ENCODE results near the gene CTNND2.
"Not testable (repeated sequence)": the region's sequence is repeated elsewhere in the genome, so short reads cannot be mapped to it uniquely, and the experiment has no call there.

Gene CTNND2

DNA sequence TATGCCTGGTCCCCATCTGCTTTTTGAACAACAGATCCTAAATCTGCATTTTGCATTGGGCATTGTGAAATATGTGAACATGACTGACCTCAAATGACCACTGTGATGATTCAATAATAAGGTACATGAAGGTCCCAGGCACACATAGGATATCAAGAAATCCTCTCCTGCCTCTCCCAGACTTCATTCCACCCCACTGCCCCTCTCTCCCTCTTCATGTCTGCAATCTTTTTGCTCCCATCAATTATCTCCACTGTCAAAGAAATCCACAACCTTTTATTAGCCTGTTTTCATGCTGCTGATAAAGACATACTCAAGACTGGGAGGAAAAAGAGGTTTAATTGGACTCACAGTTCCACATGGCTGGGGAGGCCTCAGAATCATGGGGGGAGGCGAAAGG lies 476.7 kb downstream of the CTNND2 start:
- Histone ChIP-seq H3K9me3 (ENCODE audit: control extremely low read depth in 1 of 5, control insufficient read depth in 4 of 5, insufficient read depth in 2 of 5, low read depth in 1 of 5, low read length in 4 of 5) (no peaks in the 10 kb centered on the region), H3K36me3 (ENCODE audit: control insufficient read depth in 4 of 4, insufficient read depth in 4 of 4, low read length in 3 of 4) (no peaks in the 10 kb centered on the region), H3K4me3 (ENCODE audit: control insufficient read depth in 1 of 7, extremely low read depth in 1 of 7, insufficient read depth in 4 of 7, low read depth in 2 of 7, low read length in 6 of 7) (no peak overlapping the region), H3K27ac (ENCODE audit: insufficient read depth in 1 of 2, low read depth in 1 of 2, low read length in 2 of 2, poor library complexity in 1 of 2, severe bottlenecking in 2 of 2) (no peak overlapping the region), H3K27me3 (replicated peaks in 2 of 5; ENCODE audit: control insufficient read depth in 4 of 5, insufficient read depth in 5 of 5, low read length in 4 of 5) (peaks cover 0 to 2% (median 0%) of the 10 kb centered on the region in 5 experiments), H3K4me1 (ENCODE audit: control extremely low read depth in 1 of 4, control insufficient read depth in 4 of 4, insufficient read depth in 4 of 4, low read length in 3 of 4) (no peaks in the 10 kb centered on the region)
- no peak for DNase-seq
- CTCF ChIA-PET: no interaction called here
- POLR2A ChIA-PET: no interaction called here
- WGBS (ENCODE audit: insufficient coverage): 100% methylated on average over 1 of the region's 1 CpG

DNA sequence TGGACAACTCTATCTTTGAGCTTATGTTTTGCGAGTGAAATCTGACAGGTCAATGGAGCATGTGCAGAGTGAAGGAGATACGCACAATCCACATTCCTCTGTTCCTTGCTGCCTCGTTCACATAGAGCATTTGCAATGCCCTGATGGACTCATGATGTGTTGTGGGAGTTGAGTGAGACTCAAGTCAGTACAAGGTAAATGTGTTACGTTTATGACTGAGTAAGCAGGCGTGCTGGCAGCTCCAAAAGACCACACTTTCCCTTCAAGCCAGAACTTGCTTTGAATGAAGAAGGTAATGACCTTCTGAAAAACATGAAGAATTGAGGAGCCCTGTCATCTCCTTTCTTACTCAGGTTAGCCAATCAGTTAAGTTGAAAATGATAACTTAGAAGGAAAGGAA lies 477.8 kb downstream of the CTNND2 start:
- peaks cover 0 to 2% (median 0%) of the 10 kb centered on the region in 5 experiments for H3K27me3 ChIP-seq (replicated peaks in 2 of 5; ENCODE audit: control insufficient read depth in 4 of 5, insufficient read depth in 5 of 5, low read length in 4 of 5)
- POLR2A ChIA-PET: no interaction called here
- 100% methylated on average over 3 of the region's 5 CpGs for WGBS (ENCODE audit: insufficient coverage)
- H3K4me3 ChIP-seq (ENCODE audit: control insufficient read depth in 1 of 7, extremely low read depth in 1 of 7, insufficient read depth in 4 of 7, low read depth in 2 of 7, low read length in 6 of 7): no peak overlapping the region
- CTCF ChIA-PET: no interaction called here
- H3K27ac ChIP-seq (ENCODE audit: insufficient read depth in 1 of 2, low read depth in 1 of 2, low read length in 2 of 2, poor library complexity in 1 of 2, severe bottlenecking in 2 of 2): no peak overlapping the region
- H3K9me3 ChIP-seq (ENCODE audit: control extremely low read depth in 1 of 5, control insufficient read depth in 4 of 5, insufficient read depth in 2 of 5, low read depth in 1 of 5, low read length in 4 of 5): no peaks in the 10 kb centered on the region
- H3K4me1 ChIP-seq (ENCODE audit: control extremely low read depth in 1 of 4, control insufficient read depth in 4 of 4, insufficient read depth in 4 of 4, low read length in 3 of 4): no peaks in the 10 kb centered on the region
- H3K36me3 ChIP-seq (ENCODE audit: control insufficient read depth in 4 of 4, insufficient read depth in 4 of 4, low read length in 3 of 4): no peaks in the 10 kb centered on the region
- no peak for DNase-seq

DNA sequence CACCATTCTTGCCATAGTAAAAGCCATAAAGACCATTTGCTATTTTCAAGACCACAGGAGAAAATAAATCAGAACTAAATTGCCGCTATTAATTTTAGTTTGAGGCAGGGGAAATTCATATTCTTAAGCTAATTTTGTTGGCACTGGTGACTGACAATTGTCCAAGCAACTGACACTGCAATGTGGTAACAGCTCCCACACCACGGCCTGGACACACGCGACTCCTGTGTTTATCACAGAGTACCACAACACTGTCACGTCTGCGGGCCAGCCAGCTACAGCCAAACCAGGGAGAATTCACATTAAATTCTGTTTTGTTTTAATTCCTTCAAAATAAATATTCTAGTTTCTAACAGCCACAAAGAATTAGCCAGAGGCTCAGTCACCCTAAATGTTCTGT lies 481.9 kb downstream of the CTNND2 start:
- no peaks in the 10 kb centered on the region for H3K4me1 ChIP-seq (ENCODE audit: control extremely low read depth in 1 of 4, control insufficient read depth in 4 of 4, insufficient read depth in 4 of 4, low read length in 3 of 4)
- CTCF ChIA-PET: interaction anchor here (1.6 kb wide), 1 partner anchor 36 kb away, joined by 3 read pairs; no protein-coding TSS in a partner anchor
- WGBS (ENCODE audit: insufficient coverage): 94% methylated on average over 6 of the region's 6 CpGs
- no peak overlapping the region for H3K4me3 ChIP-seq (ENCODE audit: control insufficient read depth in 1 of 7, extremely low read depth in 1 of 7, insufficient read depth in 4 of 7, low read depth in 2 of 7, low read length in 6 of 7)
- no peak overlapping the region for H3K27ac ChIP-seq (ENCODE audit: insufficient read depth in 1 of 2, low read depth in 1 of 2, low read length in 2 of 2, poor library complexity in 1 of 2, severe bottlenecking in 2 of 2)
- POLR2A ChIA-PET: no interaction called here
- no peak for DNase-seq
- peaks cover 0 to 4% (median 0%) of the 10 kb centered on the region in 5 experiments for H3K9me3 ChIP-seq (ENCODE audit: control extremely low read depth in 1 of 5, control insufficient read depth in 4 of 5, insufficient read depth in 2 of 5, low read depth in 1 of 5, low read length in 4 of 5)
- H3K36me3 ChIP-seq (ENCODE audit: control insufficient read depth in 4 of 4, insufficient read depth in 4 of 4, low read length in 3 of 4): no peaks in the 10 kb centered on the region
- no peaks in the 10 kb centered on the region for H3K27me3 ChIP-seq (replicated peaks in 2 of 5; ENCODE audit: control insufficient read depth in 4 of 5, insufficient read depth in 5 of 5, low read length in 4 of 5)

DNA sequence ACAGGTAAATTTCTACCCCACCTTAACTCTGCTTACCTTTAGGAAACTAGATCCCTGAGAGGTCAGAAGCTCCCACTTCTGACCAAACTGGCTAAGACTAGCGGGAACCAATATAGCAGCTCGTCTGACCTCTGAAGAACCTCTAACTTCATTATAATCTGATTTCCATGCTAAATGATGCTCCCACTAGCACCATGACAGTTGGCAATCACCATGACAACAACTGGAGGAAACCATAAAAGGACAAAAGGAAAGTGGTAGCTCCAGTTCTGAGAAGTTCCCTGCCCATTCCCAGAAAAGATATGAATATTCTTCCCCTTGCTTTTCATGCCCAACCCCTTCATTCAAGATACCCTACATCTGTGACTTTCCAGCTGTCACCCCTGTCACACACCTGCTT lies 483.3 kb downstream of the CTNND2 start:
- no peaks in the 10 kb centered on the region for H3K4me1 ChIP-seq (ENCODE audit: control extremely low read depth in 1 of 4, control insufficient read depth in 4 of 4, insufficient read depth in 4 of 4, low read length in 3 of 4)
- ChIA-PET CTCF (interaction anchor here (0.9 to 1.6 kb wide), 2 partner anchors 35 to 36 kb away, joined by 3 read pairs; no protein-coding TSS in a partner anchor), POLR2A (no interaction called here)
- WGBS (ENCODE audit: insufficient coverage): 100% methylated on average over 1 of the region's 2 CpGs
- H3K36me3 ChIP-seq (ENCODE audit: control insufficient read depth in 4 of 4, insufficient read depth in 4 of 4, low read length in 3 of 4): no peaks in the 10 kb centered on the region
- DNase-seq: no peak
- H3K4me3 ChIP-seq (ENCODE audit: control insufficient read depth in 1 of 7, extremely low read depth in 1 of 7, insufficient read depth in 4 of 7, low read depth in 2 of 7, low read length in 6 of 7): no peak overlapping the region
- H3K9me3 ChIP-seq (ENCODE audit: control extremely low read depth in 1 of 5, control insufficient read depth in 4 of 5, insufficient read depth in 2 of 5, low read depth in 1 of 5, low read length in 4 of 5): peaks cover 0 to 5% (median 0%) of the 10 kb centered on the region in 5 experiments
- H3K27me3 ChIP-seq (replicated peaks in 2 of 5; ENCODE audit: control insufficient read depth in 4 of 5, insufficient read depth in 5 of 5, low read length in 4 of 5): no peaks in the 10 kb centered on the region
- no peak overlapping the region for H3K27ac ChIP-seq (ENCODE audit: insufficient read depth in 1 of 2, low read depth in 1 of 2, low read length in 2 of 2, poor library complexity in 1 of 2, severe bottlenecking in 2 of 2)

GRCh38 chr5:11415751-11416150 lies 488.5 kb downstream of the CTNND2 start:
- Histone ChIP-seq H3K4me3 (ENCODE audit: control insufficient read depth in 1 of 7, extremely low read depth in 1 of 7, insufficient read depth in 4 of 7, low read depth in 2 of 7, low read length in 6 of 7) (no peak overlapping the region), H3K9me3 (ENCODE audit: control extremely low read depth in 1 of 5, control insufficient read depth in 4 of 5, insufficient read depth in 2 of 5, low read depth in 1 of 5, low read length in 4 of 5) (peaks cover 0 to 5% (median 0%) of the 10 kb centered on the region in 5 experiments), H3K27me3 (replicated peaks in 2 of 5; ENCODE audit: control insufficient read depth in 4 of 5, insufficient read depth in 5 of 5, low read length in 4 of 5) (no peaks in the 10 kb centered on the region), H3K27ac (ENCODE audit: insufficient read depth in 1 of 2, low read depth in 1 of 2, low read length in 2 of 2, poor library complexity in 1 of 2, severe bottlenecking in 2 of 2) (no peak overlapping the region), H3K36me3 (ENCODE audit: control insufficient read depth in 4 of 4, insufficient read depth in 4 of 4, low read length in 3 of 4) (no peaks in the 10 kb centered on the region), H3K4me1 (ENCODE audit: control extremely low read depth in 1 of 4, control insufficient read depth in 4 of 4, insufficient read depth in 4 of 4, low read length in 3 of 4) (no peaks in the 10 kb centered on the region)
- CTCF ChIA-PET: no interaction called here
- no peak for DNase-seq
- no CpG with 5 or more reads among the region's 3 CpGs for WGBS (ENCODE audit: insufficient coverage)
- POLR2A ChIA-PET: no interaction called here

GRCh38 chr5:11414732-11415131 lies 489.5 kb downstream of the CTNND2 start:
- H3K9me3 ChIP-seq (ENCODE audit: control extremely low read depth in 1 of 5, control insufficient read depth in 4 of 5, insufficient read depth in 2 of 5, low read depth in 1 of 5, low read length in 4 of 5); H3K4me1 ChIP-seq (ENCODE audit: control extremely low read depth in 1 of 4, control insufficient read depth in 4 of 4, insufficient read depth in 4 of 4, low read length in 3 of 4); H3K36me3 ChIP-seq (ENCODE audit: control insufficient read depth in 4 of 4, insufficient read depth in 4 of 4, low read length in 3 of 4); POLR2A ChIA-PET; H3K27me3 ChIP-seq (replicated peaks in 2 of 5; ENCODE audit: control insufficient read depth in 4 of 5, insufficient read depth in 5 of 5, low read length in 4 of 5); H3K4me3 ChIP-seq (ENCODE audit: control insufficient read depth in 1 of 7, extremely low read depth in 1 of 7, insufficient read depth in 4 of 7, low read depth in 2 of 7, low read length in 6 of 7); CTCF ChIA-PET; DNase-seq; H3K27ac ChIP-seq (ENCODE audit: insufficient read depth in 1 of 2, low read depth in 1 of 2, low read length in 2 of 2, poor library complexity in 1 of 2, severe bottlenecking in 2 of 2): not testable (repeated sequence)
- WGBS (ENCODE audit: insufficient coverage): no CpG with 5 or more reads among the region's 1 CpG

GRCh38 chr5:11411621-11412020 lies 492.6 kb downstream of the CTNND2 start:
- Histone ChIP-seq H3K4me1 (ENCODE audit: control extremely low read depth in 1 of 4, control insufficient read depth in 4 of 4, insufficient read depth in 4 of 4, low read length in 3 of 4) (no peaks in the 10 kb centered on the region), H3K4me3 (ENCODE audit: control insufficient read depth in 1 of 7, extremely low read depth in 1 of 7, insufficient read depth in 4 of 7, low read depth in 2 of 7, low read length in 6 of 7) (no peak overlapping the region), H3K27ac (ENCODE audit: insufficient read depth in 1 of 2, low read depth in 1 of 2, low read length in 2 of 2, poor library complexity in 1 of 2, severe bottlenecking in 2 of 2) (no peak overlapping the region), H3K9me3 (ENCODE audit: control extremely low read depth in 1 of 5, control insufficient read depth in 4 of 5, insufficient read depth in 2 of 5, low read depth in 1 of 5, low read length in 4 of 5) (peaks cover 0 to 1% (median 0%) of the 10 kb centered on the region in 5 experiments), H3K36me3 (ENCODE audit: control insufficient read depth in 4 of 4, insufficient read depth in 4 of 4, low read length in 3 of 4) (no peaks in the 10 kb centered on the region), H3K27me3 (replicated peaks in 2 of 5; ENCODE audit: control insufficient read depth in 4 of 5, insufficient read depth in 5 of 5, low read length in 4 of 5) (no peaks in the 10 kb centered on the region)
- ChIA-PET CTCF (no interaction called here), POLR2A (no interaction called here)
- no peak for DNase-seq
- WGBS (ENCODE audit: insufficient coverage): no CpG with 5 or more reads among the region's 2 CpGs

Data from common myeloid progenitor, CD34-positive (primary cell).